DMS53 treated with DMSO at 0.1 percent for 48 hours (cell line): ENCODE measurements around the gene TBCD.
"Not testable (repeated sequence)": the region's sequence is repeated elsewhere in the genome, so short reads cannot be mapped to it uniquely, and the experiment has no call there.

Experiments used
- DNase-seq: peaks from one replicate; lab custom pipeline; 2025; ENCODE audit not compliant: unreplicated experiment; lab: John Stamatoyannopoulos, UW

The TBCD gene

GRCh38 chr17:82967268-82968032 lies 215.6 kb downstream of the TBCD start:
- no peak for DNase-seq

GRCh38 chr17:82968033-82968841 lies 216.4 kb downstream of the TBCD start:
- DNase-seq = not testable (repeated sequence)

DNA sequence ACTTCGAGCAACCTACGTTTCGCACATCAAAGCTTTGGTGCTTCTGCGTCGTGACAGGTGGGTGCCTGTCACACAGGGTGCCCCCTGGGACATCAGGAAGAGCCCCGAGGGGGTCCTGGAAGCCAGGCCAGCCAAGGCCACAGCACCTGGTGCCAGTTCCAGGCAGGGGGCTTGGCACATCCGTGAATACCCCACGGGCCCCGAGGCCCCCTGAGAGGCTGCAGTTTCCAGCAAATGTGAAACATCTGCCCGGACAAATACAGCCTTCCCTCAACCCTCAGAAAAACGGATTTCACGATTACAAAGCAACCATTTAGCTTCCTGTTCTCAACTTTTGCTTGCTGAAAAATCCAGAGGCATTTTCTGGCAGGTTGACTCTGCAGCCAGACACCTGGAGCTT lies 218.2 kb downstream of the TBCD start:
- DNase-seq = no peak

- no peak for DNase-seq
Observed at GRCh38 chr17:82970818-82971590, 219.1 kb downstream of the TBCD start.

DNA sequence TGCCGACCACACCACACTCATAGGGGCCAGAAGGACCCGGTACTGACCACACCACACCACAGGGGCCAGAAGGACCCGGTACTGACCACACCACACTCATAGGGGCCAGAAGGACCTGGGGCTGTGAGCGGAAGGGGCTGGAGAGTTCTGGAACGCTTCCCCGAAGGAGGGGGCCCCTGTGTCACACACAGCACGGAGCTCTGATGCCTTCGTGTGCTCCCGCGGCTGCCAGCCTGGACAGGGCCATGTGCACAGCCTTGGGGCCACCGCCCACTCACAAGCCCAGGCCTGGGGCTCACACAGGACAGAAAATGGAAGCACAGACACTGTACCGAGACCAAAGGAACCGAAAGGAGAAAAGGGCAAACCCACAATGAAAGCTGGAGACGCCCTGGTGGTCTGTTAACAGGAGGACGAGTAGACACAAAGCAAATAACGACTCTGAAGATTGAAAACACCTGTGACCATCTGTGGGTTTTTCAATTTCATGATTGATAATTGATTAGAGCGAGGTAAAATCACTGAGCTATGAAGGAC lies 221.0 kb downstream of the TBCD start:
- no peak for DNase-seq

GRCh38 chr17:82973456-82974135 lies 221.7 kb downstream of the TBCD start:
- no peak for DNase-seq

GRCh38 chr17:82974136-82974952 lies 222.5 kb downstream of the TBCD start:
- no peak for DNase-seq

GRCh38 chr17:82976982-82977488 lies 225.2 kb downstream of the TBCD start:
- no peak for DNase-seq

DNA sequence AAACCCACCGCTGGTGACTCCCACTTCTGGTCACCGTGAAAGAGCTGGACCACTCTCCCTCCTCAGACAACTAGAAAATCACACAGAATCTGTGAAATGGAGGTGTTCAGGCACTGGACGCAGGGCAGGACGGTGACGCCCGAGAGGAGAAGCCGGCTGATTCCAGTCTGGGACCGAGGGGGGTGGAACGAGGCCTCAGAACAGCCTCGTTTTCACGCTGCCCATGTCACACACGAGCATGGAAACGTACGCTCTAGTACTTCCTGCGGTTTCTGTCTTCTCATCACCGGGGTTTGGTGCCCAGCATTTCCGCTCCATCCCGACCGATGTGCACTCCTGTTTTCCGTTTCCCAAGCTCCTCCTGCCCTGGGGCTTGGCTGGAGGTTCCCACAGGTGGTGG lies 225.7 kb downstream of the TBCD start:
- DNase-seq = no peak

DNA sequence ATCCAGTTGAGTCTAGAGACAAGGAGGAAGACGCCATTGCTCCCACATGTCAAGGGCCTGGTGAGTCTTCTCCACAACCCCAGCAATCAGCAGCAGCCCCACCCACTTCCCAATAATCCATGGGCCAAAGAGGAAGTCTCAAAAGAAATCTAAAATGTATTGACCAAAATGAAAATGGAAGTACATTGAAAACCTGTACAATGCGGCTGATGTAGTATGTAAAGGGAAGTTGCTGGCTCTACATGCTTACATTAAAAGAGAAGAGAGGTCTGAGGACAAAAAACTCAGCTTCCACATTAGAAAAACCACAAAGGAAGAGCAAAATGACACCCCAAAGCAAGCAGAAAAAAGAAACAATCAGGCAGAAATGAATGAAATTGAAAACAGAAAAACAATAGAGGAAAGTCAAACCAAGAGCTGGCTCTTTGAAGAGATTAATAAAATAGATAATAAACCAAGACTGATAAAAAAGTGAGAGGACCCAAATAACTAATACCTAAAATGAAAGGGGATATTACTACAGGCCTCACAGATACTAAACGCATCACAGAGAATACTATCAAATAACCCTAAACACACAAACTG lies 227.0 kb downstream of the TBCD start:
- DNase-seq = no peak

DNA sequence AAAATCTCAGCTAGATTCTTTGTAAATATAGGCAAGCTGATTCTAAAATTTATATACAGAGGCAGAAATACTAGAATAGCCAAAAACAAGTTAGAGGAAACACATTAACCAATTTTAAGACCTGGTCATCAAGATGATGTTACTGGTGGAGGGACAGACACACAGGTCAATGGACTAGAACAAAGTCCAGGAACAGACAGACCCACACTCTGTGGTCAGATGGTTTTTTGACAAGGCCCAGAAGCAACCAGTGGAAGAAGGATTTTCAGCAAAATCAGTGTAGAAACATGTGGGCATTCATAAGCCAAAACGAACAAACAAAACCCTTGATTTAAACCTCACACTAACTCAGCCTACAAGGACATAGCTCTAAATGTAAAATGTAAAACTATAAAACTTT lies 227.9 kb downstream of the TBCD start:
- no peak for DNase-seq

- DNase-seq = no peak
Observed at GRCh38 chr17:82980632-82981031, 228.8 kb downstream of the TBCD start.

DNA sequence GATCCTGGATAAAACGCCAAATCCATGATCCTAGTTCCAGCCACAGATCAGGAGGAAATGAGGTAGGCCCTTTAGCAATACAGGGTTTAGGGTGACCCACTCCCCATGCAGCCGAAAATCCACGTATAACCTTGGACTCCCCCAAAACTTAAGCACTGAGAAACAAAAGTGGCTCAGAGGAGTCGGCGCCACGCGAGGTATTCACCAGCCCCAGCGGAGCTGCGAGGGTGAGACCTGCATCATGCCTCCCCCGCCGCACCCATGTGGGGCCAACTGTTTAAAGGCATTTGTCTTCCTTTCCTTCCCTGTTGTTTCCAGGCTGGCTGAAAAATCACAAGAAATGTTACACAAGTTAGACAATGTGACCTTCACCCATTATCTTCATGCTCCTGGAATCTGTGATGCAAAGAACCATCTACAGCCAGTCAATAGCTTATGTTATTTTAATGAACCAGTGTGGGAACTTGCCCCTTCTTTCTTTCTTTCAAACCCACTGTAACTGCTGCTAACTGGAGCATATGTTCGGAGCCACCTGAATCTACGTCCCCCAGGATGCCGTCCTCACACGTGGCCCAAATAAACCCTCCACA lies 229.4 kb downstream of the TBCD start:
- no peak for DNase-seq

- no peak for DNase-seq
Observed at GRCh38 chr17:82983510-82984248, 231.8 kb downstream of the TBCD start.

DNA sequence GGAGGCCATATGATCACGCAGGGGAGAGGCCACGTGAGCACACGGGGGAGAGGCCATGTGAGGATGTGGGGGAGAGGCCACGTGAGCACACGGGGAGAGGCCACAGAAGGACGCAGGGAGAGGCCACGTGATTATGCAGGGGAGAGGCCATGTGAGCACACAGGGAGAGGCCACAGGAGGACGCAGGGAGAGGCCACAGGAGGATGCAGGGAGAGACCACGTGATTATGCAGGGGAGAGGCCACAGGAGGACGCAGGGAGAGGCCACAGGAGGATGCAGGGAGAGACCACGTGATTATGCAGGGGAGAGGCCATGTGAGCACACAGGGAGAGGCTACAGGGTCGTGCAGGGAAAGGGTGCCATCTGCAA lies 232.4 kb downstream of the TBCD start:
- not testable (repeated sequence) for DNase-seq

DNA sequence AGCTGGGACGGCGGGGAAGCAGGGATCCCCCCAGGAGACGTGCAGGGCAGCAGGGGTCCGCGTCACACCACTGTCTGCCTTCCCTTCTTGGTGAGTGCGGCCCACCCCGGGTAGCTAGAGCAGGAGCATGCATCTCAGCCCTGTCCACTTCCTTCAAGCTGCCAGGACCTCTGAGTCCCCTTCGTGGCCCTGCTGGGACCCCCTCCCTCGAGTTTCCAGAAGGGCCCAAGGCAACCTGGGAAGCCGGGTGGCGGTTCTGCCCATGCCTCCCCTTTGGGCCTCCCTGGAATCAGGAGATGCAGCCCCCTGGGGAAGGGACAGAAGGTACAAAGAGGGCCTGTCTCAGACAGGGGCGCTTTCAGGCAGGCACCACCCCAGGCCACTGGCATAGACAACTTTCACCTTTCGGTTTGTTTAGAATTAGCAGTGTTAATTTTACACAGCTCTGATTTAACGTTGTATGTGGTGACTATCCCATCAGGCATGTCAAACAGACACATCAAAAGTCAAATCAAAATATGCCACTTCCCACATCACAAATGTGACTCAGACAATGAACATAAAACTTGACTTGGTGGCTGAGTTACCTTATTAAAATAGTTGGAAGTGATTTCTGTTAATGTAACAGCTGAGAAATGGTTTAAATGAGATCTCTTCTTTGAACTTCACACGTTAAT lies 233.0 kb downstream of the TBCD start:
- no peak for DNase-seq

DNA sequence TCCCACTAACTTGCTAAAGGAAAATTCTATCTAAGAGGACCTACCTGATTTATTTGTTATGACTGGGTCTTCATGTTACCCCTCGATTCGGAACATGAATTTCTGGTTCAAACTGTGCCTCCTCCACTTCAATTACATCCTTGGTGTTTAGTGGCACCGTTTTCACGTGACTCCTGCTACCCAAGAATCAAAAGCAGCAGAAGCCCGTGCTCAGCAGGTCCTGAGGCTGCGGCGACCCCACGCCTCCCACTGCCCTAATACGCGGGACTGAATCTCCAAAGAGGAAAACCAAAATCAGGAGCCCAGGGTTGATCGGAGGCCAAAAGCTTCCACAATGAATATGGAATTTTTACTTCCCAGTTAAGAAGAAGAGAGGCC lies 233.6 kb downstream of the TBCD start:
- DNase-seq = no peak

GRCh38 chr17:82985973-82986372 lies 234.1 kb downstream of the TBCD start:
- no peak for DNase-seq
